Fibroblast of skin of scalp (primary cell): ENCODE measurements around the gene TANC1.

Experiments
- DNase-seq: peaks from one replicate; pipeline ENCODE4 v3.0.0-alpha.2; 2013

TANC1 gene

DNA sequence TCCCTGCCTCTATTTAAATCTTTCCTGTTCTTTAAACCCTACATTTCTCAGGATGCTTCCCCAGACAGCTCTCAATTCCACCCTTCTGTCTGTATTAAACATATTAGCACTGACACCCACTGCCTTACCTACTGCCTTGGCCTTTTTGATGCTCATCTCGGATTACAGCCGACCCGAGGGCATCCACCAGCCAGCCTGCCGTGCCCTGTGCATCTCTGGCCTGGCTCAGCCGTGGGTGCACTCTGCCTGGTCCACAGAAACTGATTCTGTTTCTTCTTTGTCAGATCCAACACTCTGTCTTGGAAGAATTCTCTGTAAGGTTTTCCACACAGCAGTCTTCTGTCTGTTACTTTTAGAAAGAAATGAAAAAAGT, 27.2 kb downstream of the TANC1 start:
- DNase-seq, result no peak

DNA sequence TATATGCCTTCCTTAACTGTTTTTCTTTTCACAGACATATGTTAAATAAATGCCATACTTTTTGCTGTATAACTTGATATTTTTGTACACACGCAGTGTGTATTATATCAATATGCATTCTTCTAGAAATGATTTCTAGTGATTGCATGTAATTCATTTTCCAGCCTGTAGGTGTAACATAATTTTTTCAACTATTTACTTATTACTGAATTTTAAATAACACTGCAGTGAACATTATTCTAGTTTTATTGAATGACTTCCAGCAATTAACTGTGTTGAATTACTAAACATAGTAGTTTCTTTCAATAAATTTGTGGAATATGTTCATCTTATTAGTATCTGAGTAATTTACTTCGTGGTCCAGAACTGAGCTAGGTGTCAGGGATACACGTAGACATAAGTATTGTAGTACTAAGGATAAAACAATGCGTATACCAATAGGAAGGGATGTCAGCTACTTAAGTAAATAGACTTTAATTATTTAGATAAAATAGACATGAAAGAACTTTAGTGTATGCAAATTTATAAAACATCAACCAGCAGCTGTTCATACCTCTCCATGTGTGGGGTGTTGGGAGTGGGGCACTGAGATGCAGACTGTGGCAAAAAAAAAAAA, 28.0 kb downstream of the TANC1 start:
- DNase-seq, result no peak

DNA sequence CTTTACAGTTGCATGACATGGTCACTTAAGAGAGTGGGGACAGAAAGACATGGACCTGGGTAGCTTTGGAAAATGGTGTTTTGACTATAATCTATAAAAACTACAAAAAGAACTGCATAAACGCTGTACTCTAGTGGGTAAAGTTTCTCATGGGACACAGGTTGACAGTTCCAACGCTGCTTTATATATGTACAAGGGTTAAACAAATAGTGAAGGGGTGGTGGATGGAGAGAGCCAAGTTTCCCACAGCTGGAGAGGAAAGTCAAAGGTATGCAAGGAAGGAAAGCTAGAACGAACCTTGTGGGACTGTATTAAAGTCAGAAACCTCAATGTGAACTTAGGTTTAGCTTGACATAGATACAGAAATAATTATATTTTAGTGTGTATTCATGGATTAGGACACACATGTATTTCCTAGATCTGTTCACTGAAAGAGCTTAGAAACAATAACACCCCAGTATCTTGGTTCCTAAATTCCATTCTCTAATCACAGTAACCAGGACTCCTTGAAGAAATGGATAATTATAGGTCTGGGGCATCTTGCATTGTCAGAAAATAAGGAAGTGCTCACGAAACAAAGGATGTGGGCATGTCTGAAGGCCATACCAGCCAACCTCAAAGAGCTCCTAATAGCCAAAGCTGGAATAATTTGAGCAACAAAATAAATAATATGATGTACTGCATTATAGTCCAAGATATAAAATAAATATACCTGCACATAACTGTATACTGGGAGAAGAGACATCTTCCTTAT, 28.8 kb downstream of the TANC1 start:
- no peak for DNase-seq

DNA sequence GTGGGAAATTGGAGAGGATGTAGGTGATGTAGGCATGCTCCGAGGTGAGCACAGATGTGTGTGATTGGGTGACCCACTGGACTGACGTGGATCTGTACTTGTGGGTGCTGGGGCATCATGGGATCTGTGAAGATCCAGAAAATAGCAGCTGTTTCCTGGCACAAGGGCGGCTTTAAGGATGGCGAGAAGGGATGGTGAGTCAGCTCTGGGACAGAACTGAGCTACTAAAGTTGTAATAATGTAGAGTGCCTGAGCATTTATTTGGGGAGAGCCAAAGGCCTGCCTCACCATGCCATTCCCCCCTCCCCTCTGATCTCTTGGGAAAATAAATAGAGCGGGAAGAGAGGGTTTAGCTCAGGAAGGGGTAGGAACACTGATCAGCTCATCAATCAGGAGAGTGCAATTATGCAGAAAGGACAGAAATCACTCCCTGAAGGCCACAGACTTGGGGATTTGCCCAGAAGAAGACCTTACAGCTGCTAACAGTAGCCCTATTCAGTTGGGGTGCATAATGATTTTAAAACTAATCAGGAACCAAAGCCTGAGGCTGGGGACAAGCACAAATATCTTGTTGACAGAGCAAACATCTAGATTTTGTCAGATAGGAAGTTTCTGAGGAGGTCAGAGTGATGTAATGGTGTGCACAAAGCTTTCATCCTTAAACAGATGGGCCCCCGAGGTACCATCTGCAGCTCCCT, 30.3 kb downstream of the TANC1 start:
- peak; percentile 31 for DNase-seq

DNA sequence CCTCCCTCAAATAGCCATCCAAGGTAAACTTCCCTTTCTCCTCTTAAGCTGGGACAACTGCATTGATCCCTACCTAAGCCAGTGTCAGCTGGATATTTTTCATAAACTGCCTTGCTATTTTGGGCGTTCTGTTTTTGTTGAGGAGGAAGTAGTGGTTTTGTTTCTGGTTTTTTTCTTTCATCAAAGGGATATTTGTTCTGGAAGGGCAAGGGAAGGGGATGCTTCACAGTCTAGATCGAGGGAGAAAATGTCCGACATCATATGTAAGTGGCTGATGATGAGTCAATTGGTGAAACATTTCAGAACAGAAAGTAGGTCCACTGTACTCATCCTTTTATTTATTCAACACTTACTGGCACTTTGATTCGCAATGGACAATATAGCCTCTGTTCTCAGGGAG, 31.0 kb downstream of the TANC1 start:
- DNase-seq, result peak; percentile 55

DNA sequence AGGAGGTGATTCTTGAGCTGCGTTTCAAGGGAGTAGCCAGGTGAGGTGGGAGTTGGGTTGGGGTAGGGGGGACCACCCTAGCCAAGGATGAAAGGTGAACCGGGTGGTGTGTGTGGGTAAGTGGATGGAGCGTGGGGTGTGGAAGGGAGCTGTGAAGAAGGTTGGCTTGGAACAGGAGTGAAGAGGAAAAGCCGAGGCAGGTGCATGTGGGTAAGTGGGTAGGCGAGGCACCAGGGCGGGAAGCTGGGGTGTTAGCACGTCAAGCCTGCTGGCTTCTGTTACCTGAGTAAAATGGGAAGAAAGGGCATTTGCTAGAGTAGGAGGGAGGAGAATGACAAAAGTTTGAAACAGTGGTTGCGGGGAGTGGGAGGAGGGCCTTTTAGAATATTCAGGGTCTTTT, 31.6 kb downstream of the TANC1 start:
- no peak for DNase-seq

DNA sequence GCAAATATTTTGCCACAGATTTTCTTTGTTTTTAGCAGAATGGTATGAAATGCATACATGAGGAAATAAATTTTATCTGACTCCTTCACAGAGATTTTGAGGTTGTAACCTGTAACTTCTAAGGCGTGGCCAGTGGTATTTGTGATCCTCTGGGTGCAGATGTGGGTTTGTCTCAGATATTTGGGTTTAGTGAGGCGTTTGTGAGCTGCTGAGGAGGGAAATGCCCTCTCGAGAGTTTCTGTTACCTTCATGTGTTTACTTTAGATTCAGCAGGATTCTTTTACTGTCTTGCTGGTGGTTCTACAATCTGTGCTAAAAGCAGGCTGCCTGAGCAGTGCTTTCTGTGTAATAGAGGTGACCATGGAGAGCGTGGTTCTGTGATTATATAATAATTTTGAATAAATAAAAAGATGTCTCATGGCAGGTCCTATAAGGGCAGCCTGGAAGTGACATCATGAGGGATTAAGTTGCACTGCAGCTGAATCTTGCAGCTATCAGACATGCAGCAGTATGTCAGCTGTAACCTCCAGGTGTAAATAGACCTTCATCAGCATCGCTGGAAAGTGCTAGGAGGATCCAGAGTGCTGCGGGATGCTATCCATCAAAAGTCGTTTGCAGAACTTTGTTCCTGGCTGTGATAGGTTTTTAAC, 34.1 kb downstream of the TANC1 start:
- DNase-seq, result no peak

DNA sequence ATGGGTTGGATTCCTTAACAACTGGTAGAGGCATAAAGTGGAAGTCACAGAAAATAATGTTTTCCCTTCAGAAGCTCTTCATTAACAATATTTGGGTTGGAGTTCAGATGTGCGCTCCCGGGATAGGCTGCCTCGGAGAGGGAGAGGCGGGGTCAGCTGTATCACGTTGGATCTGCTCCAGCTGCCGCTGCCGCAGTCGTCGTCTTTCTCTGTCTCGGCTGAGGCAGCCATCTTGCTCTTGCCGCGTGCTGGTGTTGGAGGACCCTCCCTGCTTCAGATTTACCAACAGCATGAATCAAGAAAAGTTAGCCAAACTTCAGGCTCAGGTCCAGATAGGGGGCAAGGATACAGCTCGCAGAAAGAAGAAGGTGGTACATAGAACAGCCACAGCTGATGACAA, 35.1 kb downstream of the TANC1 start:
- no peak for DNase-seq

DNA sequence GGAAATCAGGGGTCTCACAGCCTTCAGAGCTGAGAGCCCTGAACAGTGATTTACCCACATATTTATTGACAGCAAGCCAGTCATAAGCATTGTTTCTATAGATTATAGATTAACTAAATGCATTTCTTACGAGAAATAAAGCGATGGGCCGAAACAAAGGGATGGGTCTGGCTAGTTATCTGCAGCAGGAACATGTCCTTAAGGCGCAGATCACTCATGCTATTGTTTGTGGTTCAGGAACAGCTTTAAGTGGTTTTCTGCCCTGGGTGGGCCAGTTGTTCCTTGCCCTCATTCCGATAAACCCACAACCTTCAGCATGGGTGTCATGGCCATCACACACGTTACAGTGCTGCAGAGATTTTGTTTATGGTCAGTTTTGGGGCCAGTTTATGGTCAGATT, 36.4 kb downstream of the TANC1 start:
- DNase-seq, result no peak

DNA sequence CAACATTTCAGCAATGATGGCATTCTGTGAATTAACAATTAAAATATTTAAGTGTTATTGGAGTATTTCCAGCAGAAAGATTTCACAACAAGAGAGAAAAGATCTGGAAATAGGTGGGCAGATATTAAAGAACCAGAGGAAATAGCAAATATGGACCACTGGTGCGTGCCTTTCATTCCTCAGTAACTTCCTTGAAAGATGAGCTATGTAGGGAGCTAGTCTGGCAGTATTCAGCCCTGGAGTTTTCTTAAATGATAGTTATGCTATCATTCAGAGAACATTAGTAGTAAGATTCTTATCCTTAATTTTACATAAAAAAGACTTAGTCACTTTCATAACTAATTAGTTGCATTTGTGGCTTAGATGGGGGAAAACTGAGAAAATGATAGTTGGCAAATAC, 41.5 kb downstream of the TANC1 start:
- peak; percentile 31 for DNase-seq

DNA sequence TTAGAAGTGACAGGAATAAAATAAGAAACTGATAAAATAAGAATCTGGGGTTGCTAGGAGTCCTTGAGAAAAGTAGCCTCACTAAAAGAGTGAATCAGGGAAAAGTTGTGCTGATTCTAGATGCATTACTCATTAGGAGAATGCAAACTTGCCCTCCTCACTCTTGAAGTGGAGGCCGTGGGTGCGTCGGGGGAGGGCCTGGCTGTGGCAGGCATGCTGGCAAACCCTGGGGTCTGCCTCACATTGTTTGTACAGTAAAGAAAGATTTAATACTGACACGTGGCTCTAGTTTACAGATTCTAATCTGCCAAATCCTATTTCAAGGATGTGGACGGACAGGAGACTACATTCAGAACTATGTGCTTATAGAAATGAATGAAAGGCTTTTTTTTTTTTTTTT, 41.9 kb downstream of the TANC1 start:
- DNase-seq, result peak; percentile 76

DNA sequence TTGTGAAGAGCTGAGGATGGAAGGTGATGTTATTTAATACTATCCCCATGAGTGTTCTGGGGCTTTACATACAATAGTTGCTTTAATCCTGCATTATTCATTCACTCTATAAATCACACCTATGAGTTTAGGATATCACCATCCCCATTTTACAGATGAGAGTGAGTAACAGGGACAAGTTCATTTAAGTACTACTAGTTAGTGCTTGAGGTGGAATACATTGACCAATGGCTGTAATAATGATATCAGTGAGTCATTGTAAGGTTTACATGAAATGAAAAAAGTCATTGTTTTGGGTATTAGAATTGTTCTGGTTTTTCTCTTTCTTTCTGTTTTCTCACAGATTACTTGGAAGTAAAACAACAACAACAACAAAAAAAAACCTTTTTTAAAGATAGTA, 42.5 kb downstream of the TANC1 start:
- no peak for DNase-seq

DNA sequence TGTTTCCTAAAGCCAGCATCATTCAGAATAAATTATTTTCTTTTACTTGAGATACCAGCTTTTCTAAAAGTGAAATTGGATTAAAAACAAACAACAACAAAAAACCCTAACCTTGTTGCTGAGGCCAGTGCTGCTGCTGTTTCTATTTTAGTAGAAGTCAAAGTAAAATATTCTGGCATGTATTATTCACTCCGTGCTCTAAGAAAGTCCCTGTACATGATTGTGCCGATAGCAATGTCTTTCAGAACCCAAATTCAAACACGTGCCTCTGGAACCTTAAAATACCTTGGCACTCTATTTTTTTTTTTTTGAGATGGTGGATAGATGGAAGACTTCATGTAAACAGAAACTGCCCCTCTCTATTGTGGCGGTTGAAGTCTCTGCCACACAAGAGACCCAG, 43.7 kb downstream of the TANC1 start:
- DNase-seq, result no peak

DNA sequence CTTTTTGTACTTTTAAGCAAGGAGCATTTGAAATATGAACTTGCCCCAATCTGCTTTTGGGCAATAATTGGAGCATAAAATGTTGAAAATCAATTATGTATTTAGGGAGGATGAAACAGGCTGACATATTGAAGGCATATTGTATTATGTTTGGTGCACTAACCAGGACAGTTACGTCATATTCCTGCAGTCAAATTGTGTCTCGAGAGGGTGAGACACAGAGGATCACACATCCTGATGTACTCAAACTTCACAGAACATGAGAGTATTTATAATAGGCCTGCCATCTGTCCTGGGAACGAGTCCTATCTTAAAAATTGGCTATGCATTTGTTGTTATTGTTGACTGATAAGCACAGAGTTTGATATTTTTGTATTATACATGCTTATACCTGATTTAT, 44.7 kb downstream of the TANC1 start:
- no peak for DNase-seq

DNA sequence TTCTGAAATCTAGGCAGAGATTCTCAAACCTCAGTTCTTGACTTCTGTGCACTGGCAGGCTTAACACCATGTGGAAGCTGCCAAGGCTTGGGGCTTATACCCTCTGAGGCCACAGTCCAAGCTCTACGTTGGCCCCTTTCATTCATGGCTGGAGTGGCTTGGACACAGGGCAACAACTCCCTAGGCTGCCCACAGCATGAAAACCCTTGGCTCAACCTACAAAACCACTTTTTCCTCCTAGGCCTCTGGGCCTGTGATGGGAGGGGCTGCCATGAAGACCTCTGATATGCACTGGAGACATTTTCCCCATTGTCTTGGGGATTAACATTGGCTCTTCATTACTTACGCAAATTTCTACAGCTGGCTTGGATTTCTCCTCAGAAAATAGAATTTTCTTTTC, 46.7 kb downstream of the TANC1 start:
- no peak for DNase-seq

DNA sequence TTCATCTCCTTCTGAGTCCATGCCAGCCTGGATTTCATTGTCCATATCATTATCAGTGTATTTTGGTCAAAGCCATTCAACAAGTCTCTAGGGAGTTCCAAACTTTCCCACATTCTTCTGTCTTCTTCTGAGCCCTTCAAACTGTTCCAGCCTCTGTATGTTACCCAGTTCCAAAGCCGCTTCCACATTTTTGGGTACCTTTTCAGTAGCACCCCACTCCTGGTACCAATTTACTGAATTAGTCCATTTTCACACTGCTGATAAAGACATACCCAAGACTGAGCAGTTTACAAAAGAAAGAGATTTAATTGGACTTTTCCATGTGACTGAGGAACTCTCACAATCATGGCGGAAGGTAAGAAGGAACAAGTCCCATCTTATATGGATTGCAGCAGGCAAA, 47.4 kb downstream of the TANC1 start:
- no peak for DNase-seq

DNA sequence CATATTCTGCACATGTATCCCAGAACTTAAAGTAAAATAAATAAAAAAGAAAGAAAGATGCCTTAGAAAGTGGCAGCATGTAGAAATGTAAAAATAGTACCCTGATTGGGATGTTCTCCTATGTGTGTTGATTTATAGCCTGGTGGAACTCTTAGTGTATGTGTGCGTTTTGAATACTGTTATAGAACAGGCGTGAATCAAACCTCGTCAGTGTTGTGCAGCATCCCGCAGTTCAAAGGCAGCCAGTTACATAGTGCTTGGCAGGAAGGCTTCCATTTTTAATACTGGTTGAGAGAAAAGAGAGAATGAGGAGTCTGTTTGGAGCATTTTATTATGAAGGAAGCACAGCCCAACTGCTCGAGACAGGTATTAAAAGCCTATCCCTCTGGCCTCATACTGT, 49.4 kb downstream of the TANC1 start:
- no peak for DNase-seq

DNA sequence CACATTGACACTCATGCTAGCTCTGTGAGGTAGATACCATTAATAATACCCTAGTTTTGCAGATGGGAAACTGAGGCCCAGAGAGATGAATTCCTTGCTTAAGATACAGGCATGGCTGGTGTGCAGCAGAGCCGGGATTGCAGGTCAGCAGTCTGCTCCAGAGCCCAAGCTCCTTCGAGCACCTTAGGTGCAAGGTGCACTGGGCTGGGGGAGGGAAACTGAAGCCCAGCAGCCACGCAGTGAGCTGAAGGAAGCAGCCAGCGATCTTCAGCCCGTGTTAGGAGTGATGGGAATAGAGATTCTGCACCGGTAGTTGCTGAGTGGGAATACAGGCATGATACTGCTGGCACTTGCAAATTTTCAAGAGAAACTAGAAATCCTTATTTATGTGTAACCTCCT, 50.6 kb downstream of the TANC1 start:
- no peak for DNase-seq

DNA sequence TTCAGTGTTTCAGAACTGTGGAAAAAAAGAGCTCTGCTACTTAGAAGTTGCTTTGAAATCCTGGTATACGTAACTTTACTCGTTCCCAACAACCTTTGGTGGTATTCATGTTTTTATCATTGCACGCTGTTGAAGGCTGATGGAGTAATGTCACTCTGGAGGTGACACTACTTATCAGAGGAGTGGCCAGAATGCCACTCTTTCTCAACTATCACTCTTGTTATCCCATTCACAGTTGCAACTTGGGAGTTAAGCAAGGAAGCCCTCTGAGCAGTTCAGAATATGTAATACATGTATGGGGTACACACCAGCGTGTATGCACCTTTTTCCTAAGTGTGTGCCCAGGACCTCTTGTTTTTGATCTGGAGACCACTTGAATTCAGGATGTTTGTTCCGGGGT, 53.6 kb downstream of the TANC1 start:
- DNase-seq, result no peak

DNA sequence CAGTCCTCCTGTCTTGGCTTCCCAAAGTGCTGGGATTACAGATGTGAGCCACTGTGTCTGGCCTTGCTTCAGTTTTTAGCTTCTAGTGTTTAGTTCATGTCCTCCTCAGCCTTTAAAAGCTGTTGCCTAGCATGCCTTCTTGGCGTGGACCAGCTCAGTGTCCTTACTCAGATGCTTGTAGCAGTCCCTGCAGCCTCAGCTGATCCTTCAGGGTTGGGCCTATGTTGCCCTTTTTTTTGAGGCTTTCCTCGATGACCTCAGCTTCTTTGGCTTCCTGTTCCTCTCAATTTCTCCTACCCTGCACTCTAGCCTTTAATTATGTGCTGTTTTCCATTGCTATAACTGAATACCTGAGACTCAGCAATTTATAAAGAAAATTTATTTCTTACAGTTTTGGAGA, 57.7 kb downstream of the TANC1 start:
- no peak for DNase-seq

DNA sequence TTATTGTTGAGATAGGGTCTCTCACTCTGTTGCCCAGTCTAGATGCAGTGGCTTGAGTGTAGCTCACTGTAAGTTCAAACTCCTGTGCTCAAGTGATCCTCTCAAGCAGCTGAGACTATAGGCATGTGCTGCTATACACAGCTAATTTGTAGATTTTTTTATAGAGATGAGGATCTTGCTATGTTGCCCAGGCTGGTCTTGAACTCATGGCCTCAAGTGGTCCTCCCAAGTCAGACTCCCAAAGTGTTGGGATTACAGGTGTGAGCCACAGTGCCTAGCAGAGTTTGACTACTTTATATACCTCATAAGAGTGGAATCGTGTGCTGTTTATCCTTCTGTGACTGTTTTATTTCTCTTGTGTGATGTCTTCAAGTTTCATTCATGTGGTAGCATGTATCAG, 60.3 kb downstream of the TANC1 start:
- no peak for DNase-seq

DNA sequence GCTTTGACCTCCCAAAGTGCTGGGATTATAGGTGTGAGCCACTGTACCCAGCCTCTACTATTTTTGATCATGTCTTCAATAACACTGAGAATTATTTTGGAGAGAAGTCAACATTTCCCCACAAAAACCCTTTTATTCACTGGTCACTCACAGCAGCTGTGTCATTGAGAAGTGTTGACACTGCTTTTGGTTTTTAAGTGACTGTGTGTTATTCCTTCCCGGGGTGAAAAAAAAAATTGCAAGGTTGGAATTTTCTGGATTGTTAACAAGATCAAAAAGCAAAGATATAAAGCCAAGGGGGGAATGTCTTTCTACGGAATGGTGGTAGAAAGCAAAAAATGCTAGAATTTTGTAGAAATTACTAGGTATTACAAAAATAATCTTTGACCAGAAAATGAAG, 61.5 kb downstream of the TANC1 start:
- no peak for DNase-seq

DNA sequence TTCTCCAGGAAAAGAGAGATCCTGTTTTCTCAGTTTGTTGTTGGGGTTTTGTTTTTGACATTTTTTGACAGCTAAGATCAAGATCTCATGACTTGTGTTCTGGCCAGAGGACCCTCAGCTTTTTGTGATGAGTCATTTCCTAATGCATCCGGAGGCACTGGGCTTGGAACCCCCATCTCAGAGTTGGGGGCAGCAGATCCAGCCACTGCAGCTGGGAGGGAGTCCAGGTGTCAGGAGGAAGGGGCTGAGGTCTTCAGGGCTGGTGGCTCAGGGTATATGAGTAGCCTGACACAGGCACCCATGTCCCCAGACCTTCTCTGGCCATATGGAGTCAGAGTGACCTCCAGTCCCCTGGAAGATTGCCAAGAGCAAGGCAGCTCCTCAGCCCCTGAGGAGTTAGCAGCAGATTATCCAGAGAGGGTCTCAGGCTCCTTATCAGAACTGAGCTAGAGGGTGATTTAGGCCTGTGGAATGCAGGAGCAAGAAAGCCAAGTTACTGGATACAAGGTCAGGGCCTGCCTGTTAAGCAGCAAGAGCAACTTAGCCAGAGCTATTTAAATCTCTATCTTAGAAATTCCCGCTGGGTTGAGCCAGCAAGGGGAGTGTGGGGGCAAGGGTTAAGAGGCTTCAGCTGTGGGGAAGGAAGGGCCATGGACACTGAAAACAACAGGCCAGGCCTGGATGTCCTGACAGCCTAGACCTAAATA, 62.4 kb downstream of the TANC1 start:
- peak; percentile 67 for DNase-seq
